CD14-positive monocyte (primary cell): ENCODE data around the gene PLD6. TPM values are rescaled to one million over a fixed set of nuclear protein-coding genes. Genes with fewer than 3 reads are reported as not detected.

Experiments
- DNase-seq, 3 donors: peaks; one replicate each; pipeline ENCODE4 v3.0.0-alpha.2; 2011 to 2022
- H2AFZ ChIP-seq: 2 replicates; pipeline ENCODE4 v1.6.0; 2012; ENCODE audit warnings: mild to moderate bottlenecking, low read depth, low read length, inconsistent platforms; ENCODE audit not compliant: insufficient read depth, poor library complexity, severe bottlenecking
- H3K27ac ChIP-seq, 2 donors: 1 replicate in 1 of 2; 2 replicates in 1 of 2; pipeline ENCODE4 v1.5.1; 2012 to 2013; ENCODE audit warnings: low read length in 2 of 2, control low read depth in 1 of 2, inconsistent platforms in 1 of 2, low read depth in 1 of 2, mild to moderate bottlenecking in 1 of 2
- H3K27me3 ChIP-seq, 2 donors: one replicate each; pipeline versions ENCODE4 v1.6.0 to v1.6.1; 2011 to 2013; ENCODE audit warnings: low read length in 2 of 2; ENCODE audit not compliant: control insufficient read depth in 2 of 2, insufficient read depth in 2 of 2
- H3K36me3 ChIP-seq, 2 donors: replicated peaks in 1 of 2; 1 replicate in 1 of 2; 2 replicates in 1 of 2; pipeline versions ENCODE4 v1.5.1 to v1.6.1; 2012 to 2013; ENCODE audit warnings: low read length in 2 of 2, control low read depth in 1 of 2, inconsistent platforms in 1 of 2, mild to moderate bottlenecking in 1 of 2; ENCODE audit not compliant: insufficient read depth in 2 of 2, control insufficient read depth in 1 of 2
- H3K4me1 ChIP-seq, 2 donors: 1 replicate in 1 of 2; 2 replicates in 1 of 2; pipeline versions ENCODE4 v1.5.1 to v1.6.1; 2012 to 2013; ENCODE audit warnings: low read length in 2 of 2, control low read depth in 1 of 2, inconsistent platforms in 1 of 2, mild to moderate bottlenecking in 1 of 2, moderate library complexity in 1 of 2; ENCODE audit not compliant: insufficient read depth in 2 of 2, control insufficient read depth in 1 of 2
- H3K4me2 ChIP-seq: replicated peaks from 2 replicates; pipeline ENCODE3; 2012; ENCODE audit warnings: low read length, moderate library complexity, mild to moderate bottlenecking; ENCODE audit not compliant: poor library complexity, severe bottlenecking; ENCODE audit errors: extremely low read depth
- H3K4me3 ChIP-seq, 3 experiments: fragments of 200-600 bp in 1 of 3; sonication (generic) in 1 of 3; replicated peaks in 1 of 3; 1 replicate in 2 of 3; 2 replicates in 1 of 3; pipeline ENCODE4 v1.5.1; 2011 to 2013; ENCODE audit warnings: low read length in 3 of 3, mild to moderate bottlenecking in 3 of 3, control low read depth in 2 of 3, low read depth in 2 of 3, inconsistent platforms in 1 of 3, moderate library complexity in 1 of 3
- H3K79me2 ChIP-seq: 2 replicates; pipeline ENCODE4 v1.6.0; 2012; ENCODE audit warnings: mild to moderate bottlenecking, control low read depth, inconsistent platforms, low read length, moderate library complexity; ENCODE audit not compliant: insufficient read depth
- H3K9ac ChIP-seq: 2 replicates; pipeline ENCODE4 v1.6.0; 2017; ENCODE audit warnings: low read length, mild to moderate bottlenecking; ENCODE audit not compliant: insufficient read depth, poor library complexity, severe bottlenecking
- H3K9me3 ChIP-seq, 2 donors: replicated peaks in 1 of 2; 1 replicate in 1 of 2; 2 replicates in 1 of 2; pipeline versions ENCODE4 v1.5.1 to v1.6.1; 2012 to 2013; ENCODE audit warnings: low read length in 2 of 2, control low read depth in 1 of 2; ENCODE audit not compliant: control insufficient read depth in 1 of 2, insufficient read depth in 1 of 2
- H4K20me1 ChIP-seq: 2 replicates; pipeline ENCODE4 v1.6.0; 2012; ENCODE audit warnings: mild to moderate bottlenecking, low read length, control low read depth, moderate library complexity; ENCODE audit not compliant: insufficient read depth
- H3K27ac Mint-ChIP-seq, 7 donors: one replicate each; pipeline ENCODE4 v1.8.0; 2020; ENCODE audit warnings: mild to moderate bottlenecking in 7 of 7, mixed read lengths in 7 of 7, moderate library complexity in 6 of 7, inconsistent platforms in 2 of 7
- H3K27me3 Mint-ChIP-seq, 3 donors: one replicate each; pipeline ENCODE4 v1.8.0; 2021 to 2022; ENCODE audit warnings: low read depth in 3 of 3, mild to moderate bottlenecking in 3 of 3, mixed read lengths in 3 of 3, moderate library complexity in 3 of 3, inconsistent platforms in 1 of 3
- H3K36me3 Mint-ChIP-seq, 2 donors: one replicate each; pipeline ENCODE4 v1.8.0; 2020; ENCODE audit warnings: mixed read lengths in 2 of 2, inconsistent platforms in 1 of 2, mild to moderate bottlenecking in 1 of 2
- H3K4me1 Mint-ChIP-seq: one replicate; pipeline ENCODE4 v1.8.0; 2020; ENCODE audit warnings: mild to moderate bottlenecking, mixed read lengths
- H3K4me3 Mint-ChIP-seq, 2 donors: one replicate each; pipeline ENCODE4 v1.8.0; 2020; ENCODE audit warnings: mild to moderate bottlenecking in 2 of 2, mixed read lengths in 2 of 2, moderate library complexity in 1 of 2
- H3K9me3 Mint-ChIP-seq, 7 donors: one replicate each; pipeline ENCODE4 v1.8.0; 2020 to 2022; ENCODE audit warnings: mixed read lengths in 7 of 7, mild to moderate bottlenecking in 6 of 7, moderate library complexity in 6 of 7, inconsistent platforms in 2 of 7
- CTCF ChIP-seq: fragments of 200-600 bp; IDR thresholded peaks from one replicate; pipeline ENCODE4 v1.8.0; 2022; ENCODE audit warnings: antibody characterized with exemption, mild to moderate bottlenecking
- WGBS: methylation state at CpG from one replicate; pipeline ENCODE4 v1.1.5; 2013; ENCODE audit warnings: missing lambda C conversion rate; ENCODE audit not compliant: insufficient coverage; 5-methylcytosine and 5-hydroxymethylcytosine counted together
- intact Hi-C, 2 donors: fragments of 100-400 bp; cut with micrococcal nuclease; formaldehyde crosslinking; loops; one replicate each; pipeline versions ENCODE4 v1.15.0 to v1.15.1; 2023
- polyA plus RNA-seq, 3 donors: library from polyadenylated mRNA; depleted of rRNA in 1 of 3; unstranded in 2 of 3; stranded (reverse) in 1 of 3; fragments of 300-500 nt in 2 of 3; fragments of >200 nt in 1 of 3; fragmentation: Illumina TruSeq in 2 of 3; gene quantifications; 1 replicate in 2 of 3; 2 replicates in 1 of 3; pipeline ENCODE4 v1.2.3, GENCODE V29; 2012 to 2021

The PLD6 gene
- polyA plus RNA-seq, 3 donors = 0.16 to 0.76 (median 0.50) TPM

DNA sequence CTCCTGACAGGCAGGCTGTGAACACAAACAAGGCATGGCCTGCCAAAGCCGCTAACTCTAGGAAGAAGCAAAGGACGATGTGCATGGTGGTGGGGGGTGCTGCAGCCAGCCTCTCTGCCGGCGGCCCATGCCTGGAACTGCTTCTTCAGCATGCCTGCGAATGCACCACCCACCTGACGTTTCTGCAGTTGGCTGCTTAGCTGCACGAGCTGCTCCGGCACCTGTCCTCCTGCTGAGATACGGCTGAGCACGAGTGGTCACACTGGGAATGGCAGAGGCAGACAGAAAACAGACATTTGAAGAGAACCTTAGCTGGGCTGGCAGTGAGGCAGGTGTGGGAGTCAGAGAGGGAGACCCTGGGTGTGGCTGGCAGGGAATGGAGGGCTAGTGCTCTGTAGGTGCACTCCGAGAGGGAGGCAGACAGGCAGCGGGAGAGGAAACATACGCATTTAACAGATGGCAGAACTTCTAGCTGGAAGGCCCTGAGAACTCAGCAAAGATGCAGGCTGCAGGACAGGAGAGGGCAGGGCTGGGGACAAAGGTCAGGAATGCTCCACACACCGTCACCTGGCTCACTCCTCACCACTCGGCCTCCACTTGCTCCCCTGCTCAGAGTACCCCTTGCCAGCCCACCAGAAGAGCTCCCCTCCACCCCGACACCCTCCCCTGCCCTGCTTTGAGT, 25.6 kb upstream of the PLD6 start:
- no peak overlapping the region for H3K4me3 Mint-ChIP-seq
- H3K27ac Mint-ChIP-seq = peak overlapping the region in 2 of 7 donors; percentile 37 to 43
- no peak overlapping the region for H3K4me3 ChIP-seq
- no peak overlapping the region for H3K9ac ChIP-seq
- peaks cover 16% of the 10 kb centered on the region for H3K4me1 Mint-ChIP-seq
- intact Hi-C loops = loop anchor here in 1 of 2 donors (10.0 kb wide), 1 partner anchor 187 kb away; the partner anchor contains the start of gene MPRIP
- H3K9me3 ChIP-seq = no peaks in the 10 kb centered on the region
- H4K20me1 ChIP-seq = peaks cover 88% of the 10 kb centered on the region
- peaks cover 57 to 65% of the 10 kb centered on the region in 2 donors for H3K36me3 Mint-ChIP-seq
- H3K4me1 ChIP-seq = peaks cover 15 to 17% of the 10 kb centered on the region in 2 donors
- H3K9me3 Mint-ChIP-seq = peaks cover 0 to 2% (median 0%) of the 10 kb centered on the region in 7 donors
- no peak for DNase-seq
- H3K27ac ChIP-seq = no peak overlapping the region
- peaks cover 61 to 64% of the 10 kb centered on the region in 2 donors for H3K36me3 ChIP-seq
- TF ChIP-seq CTCF = no peak
- H3K27me3 ChIP-seq = no peaks in the 10 kb centered on the region
- 100% methylated on average over 12 of the region's 16 CpGs for WGBS
- H3K27me3 Mint-ChIP-seq = no peaks in the 10 kb centered on the region
- H2AFZ ChIP-seq = no peak overlapping the region
- H3K4me2 ChIP-seq = no peak overlapping the region
- peaks cover 51% of the 10 kb centered on the region for H3K79me2 ChIP-seq

DNA sequence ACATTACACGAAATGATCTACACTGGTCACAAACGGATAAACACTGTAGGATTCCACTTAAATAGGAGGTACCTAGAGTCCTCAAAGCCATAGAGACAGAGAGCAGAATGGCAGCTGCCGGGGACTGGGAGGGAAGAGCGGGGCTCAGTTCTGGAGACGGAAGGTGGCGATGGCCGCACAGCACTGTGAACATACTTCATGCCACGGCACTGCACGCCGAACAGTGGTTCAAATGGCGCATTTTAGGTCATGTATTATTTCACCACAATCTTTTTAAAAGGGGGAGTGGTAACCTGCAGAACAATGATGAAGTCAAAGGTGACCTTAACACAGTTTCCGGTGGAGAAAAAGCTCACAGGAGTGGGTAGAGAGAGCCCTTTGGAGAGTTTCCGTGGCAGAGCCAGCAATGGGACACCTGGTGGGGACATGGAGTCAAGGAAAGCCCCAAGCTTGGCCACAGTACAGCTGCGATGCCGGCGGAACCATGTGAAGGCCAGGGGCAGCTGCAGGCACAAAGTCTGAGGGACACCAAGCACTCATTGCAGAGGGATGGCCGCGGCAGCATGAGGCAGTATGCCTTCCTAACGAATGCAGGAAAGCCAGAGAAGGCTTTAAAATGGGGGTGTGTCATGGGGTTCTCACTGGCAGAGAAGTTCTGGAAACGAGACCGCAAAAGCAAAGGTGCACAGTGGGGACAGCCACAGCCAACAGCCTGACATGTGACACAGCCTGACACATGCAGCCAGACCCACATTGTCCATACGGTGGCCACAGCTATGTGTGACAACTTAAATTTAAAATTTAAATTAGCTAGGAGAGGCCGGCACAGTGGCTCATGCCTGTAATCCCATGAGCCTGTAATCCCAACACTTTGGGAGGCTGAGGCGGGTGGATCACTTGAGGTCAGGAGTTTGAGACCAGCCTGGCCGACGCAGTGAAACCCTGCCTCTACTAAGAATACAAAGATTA, 23.6 kb upstream of the PLD6 start:
- no peaks in the 10 kb centered on the region for H3K9me3 ChIP-seq
- H3K36me3 ChIP-seq = peaks cover 81 to 84% of the 10 kb centered on the region in 2 donors
- peaks cover 87% of the 10 kb centered on the region for H4K20me1 ChIP-seq
- Mint-ChIP-seq H3K36me3 (peaks cover 77 to 86% of the 10 kb centered on the region in 2 donors), H3K4me1 (no peaks in the 10 kb centered on the region), H3K27me3 (no peaks in the 10 kb centered on the region), H3K4me3 (no peak overlapping the region), H3K27ac (peak overlapping the region in 1 of 7 donors; percentile 17), H3K9me3 (no peaks in the 10 kb centered on the region)
- H3K79me2 ChIP-seq = peaks cover 31% of the 10 kb centered on the region
- intact Hi-C loops = loop anchor here in 1 of 2 donors (5.0 to 10.0 kb wide), 2 partner anchors 33 to 185 kb away; partner anchors contain the start of gene MPRIP
- no peak overlapping the region for H2AFZ ChIP-seq
- H3K9ac ChIP-seq = no peak overlapping the region
- no peak for DNase-seq
- no peaks in the 10 kb centered on the region for H3K27me3 ChIP-seq
- no peak for TF ChIP-seq CTCF
- H3K4me1 ChIP-seq = no peaks in the 10 kb centered on the region
- no peak overlapping the region for H3K4me3 ChIP-seq
- H3K4me2 ChIP-seq = no peak overlapping the region
- 90% methylated on average over 13 of the region's 26 CpGs for WGBS
- no peak overlapping the region for H3K27ac ChIP-seq
